ENCODE data around the gene NFATC2.

- TF ChIP-seq CTCF (conservative IDR thresholded peaks at IDR 0.05; ENCODE audit: low read length) (no peak), EZH2phosphoT487 (IDR thresholded peaks at IDR 0.05; ENCODE audit: borderline replicate concordance) (no peak)
Measured at GRCh38 chr20:51507216-51508036, 35.1 kb downstream of the NFATC2 start.
